ENCODE measurements around the gene SMIM20. TPM values are rescaled to one million over a fixed set of nuclear protein-coding genes. Genes with fewer than 3 reads are reported as not detected.
"Not testable (repeated sequence)": the region's sequence is repeated elsewhere in the genome, so short reads cannot be mapped to it uniquely, and the experiment has no call there.

The SMIM20 gene
- 1 to 10 TPM; 7.2 to 9.1 TPM for total RNA-seq
- 30.9 TPM for polyA plus RNA-seq (2013, experiment 1 of 2)
- polyA plus RNA-seq (2013, experiment 2 of 2), result 28.8 TPM
- total RNA-seq, result 5.2 to 21.6 (median 12.9) reads per million in 172 experiments

DNA sequence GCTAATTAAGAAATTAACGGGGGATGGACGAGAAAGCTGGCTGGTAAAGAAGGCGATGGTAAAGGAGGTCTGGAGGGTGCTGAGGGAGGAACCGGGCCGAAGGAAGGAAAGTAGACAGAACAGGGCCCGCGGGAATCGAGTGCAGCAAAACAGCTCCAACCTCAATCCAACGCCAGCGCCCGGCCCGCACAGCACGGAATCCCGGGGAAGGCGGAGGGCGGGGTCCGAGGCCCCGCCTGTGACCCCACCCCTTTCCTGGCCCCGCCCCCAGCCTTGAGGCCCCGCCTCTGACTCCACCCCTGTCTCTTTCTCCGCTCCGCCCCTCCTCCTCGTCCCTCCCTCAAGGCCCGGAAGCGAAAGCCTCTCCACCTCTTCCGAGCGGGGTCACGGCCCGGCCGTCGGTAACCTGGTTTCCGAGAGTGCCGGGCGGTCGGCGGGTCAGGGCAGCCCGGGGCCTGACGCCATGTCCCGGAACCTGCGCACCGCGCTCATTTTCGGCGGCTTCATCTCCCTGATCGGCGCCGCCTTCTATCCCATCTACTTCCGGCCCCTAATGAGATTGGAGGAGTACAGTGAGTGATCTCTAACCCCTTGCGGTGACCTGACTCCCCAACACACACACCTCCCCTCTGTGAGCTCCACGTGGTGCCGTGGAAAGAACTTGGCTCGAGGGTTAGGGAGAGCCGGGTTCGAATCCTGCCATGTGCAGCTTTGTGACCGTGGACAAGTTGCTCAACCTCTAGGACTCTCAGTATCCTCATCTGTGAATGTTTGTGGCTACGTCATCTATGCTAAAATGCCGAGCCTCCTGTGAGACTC lies at the start of gene SMIM20:
Gene SMIM20, plus strand, starts transcription at position 370 of the 819 bp plus-strand sequence. Its CDS starts 94 bp downstream, at position 464.
- CTCF ChIA-PET, result interaction anchor here (1.2 to 3.3 kb wide), 4 partner anchors 54 to 602 kb away, joined by 4 to 15 read pairs (median 6); partner anchors contain the start of gene ZCCHC4

DNA sequence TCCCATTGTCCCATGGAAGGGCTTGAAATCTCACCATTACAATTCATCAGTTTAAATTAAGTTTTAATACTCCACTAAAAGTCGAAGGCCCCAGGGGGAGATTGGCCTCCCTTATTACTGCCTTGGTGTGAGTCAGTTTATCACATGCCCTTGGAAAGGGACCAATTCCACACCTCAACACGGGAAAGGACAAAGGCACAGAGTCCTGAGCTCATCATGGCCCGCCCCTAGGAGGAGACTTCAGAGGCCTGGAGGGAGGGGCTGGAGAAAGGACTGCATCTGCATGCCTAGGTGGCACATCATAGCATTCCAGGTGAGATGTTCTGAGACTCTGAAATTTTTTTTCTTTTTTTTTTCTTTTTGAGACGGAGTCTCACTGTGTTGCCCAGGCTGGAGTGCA lies 48.4 kb upstream of the SMIM20 start:
- Histone ChIP-seq H3K27ac (ENCODE audit: low read depth in 1 of 2, low read length in 2 of 2) (no peak overlapping the region), H3K9me3 (ENCODE audit: control insufficient read depth in 1 of 2, insufficient read depth in 1 of 2, low read length in 2 of 2) (no peaks in the 10 kb centered on the region), H3K4me3 (ENCODE audit: low read length) (no peak overlapping the region), H3K4me1 (ENCODE audit: insufficient read depth, low read length) (peaks cover 16% of the 10 kb centered on the region), H3K36me3 (ENCODE audit: insufficient read depth, low read length) (no peaks in the 10 kb centered on the region), H3K27me3 (ENCODE audit: control insufficient read depth in 1 of 2, insufficient read depth in 2 of 2, low read length in 2 of 2) (no peaks in the 10 kb centered on the region)
- Mint-ChIP-seq H3K9me3 (no peaks in the 10 kb centered on the region), H3K36me3 (ENCODE audit: low read depth) (peaks cover 5% of the 10 kb centered on the region), H3K4me1 (ENCODE audit: low read depth) (peaks cover 15% of the 10 kb centered on the region), H3K27ac (peak overlapping the region; percentile 21), H3K4me3 (peak overlapping the region; percentile 74), H3K27me3 (no peaks in the 10 kb centered on the region)
- intact Hi-C loops (cut with DNase I, micrococcal nuclease), result no loop called here
- DNase-seq (no peak), ATAC-seq (ENCODE audit: poor library complexity) (no peak)
- TF ChIP-seq, protein P1, sequence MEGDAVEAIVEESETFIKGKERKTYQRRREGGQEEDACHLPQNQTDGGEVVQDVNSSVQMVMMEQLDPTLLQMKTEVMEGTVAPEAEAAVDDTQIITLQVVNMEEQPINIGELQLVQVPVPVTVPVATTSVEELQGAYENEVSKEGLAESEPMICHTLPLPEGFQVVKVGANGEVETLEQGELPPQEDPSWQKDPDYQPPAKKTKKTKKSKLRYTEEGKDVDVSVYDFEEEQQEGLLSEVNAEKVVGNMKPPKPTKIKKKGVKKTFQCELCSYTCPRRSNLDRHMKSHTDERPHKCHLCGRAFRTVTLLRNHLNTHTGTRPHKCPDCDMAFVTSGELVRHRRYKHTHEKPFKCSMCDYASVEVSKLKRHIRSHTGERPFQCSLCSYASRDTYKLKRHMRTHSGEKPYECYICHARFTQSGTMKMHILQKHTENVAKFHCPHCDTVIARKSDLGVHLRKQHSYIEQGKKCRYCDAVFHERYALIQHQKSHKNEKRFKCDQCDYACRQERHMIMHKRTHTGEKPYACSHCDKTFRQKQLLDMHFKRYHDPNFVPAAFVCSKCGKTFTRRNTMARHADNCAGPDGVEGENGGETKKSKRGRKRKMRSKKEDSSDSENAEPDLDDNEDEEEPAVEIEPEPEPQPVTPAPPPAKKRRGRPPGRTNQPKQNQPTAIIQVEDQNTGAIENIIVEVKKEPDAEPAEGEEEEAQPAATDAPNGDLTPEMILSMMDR (IDR thresholded peaks at IDR 0.05), result no peak
- CTCF ChIA-PET, result interaction anchor here (1.7 kb wide), 1 partner anchor 51 kb away, joined by 5 read pairs; no protein-coding TSS in a partner anchor
- POLR2A ChIA-PET, result no interaction called here

More for the DNA sequence above, at the start of gene SMIM20:
- Histone ChIP-seq H3K9me3 (ENCODE audit: control insufficient read depth in 1 of 2, insufficient read depth in 1 of 2, low read length in 2 of 2) (no peaks in the 10 kb centered on the region), H3K4me1 (ENCODE audit: insufficient read depth, low read length) (peaks cover 25% of the 10 kb centered on the region), H3K27ac (ENCODE audit: low read depth in 1 of 2, low read length in 2 of 2) (peak within 1 kb of the TSS; percentile 79 to 85), H3K27me3 (ENCODE audit: control insufficient read depth in 1 of 2, insufficient read depth in 2 of 2, low read length in 2 of 2) (no peaks in the 10 kb centered on the region), H3K36me3 (ENCODE audit: insufficient read depth, low read length) (no peaks in the 10 kb centered on the region), H3K4me3 (ENCODE audit: low read length) (peak within 1 kb of the TSS; percentile 92)
- ATAC-seq (ENCODE audit: poor library complexity) (peak; percentile 89), DNase-seq (peak; percentile 82 to 96 (median 86))
- Mint-ChIP-seq H3K4me3 (peak within 1 kb of the TSS; percentile 94), H3K27me3 (no peaks in the 10 kb centered on the region), H3K9me3 (no peaks in the 10 kb centered on the region), H3K4me1 (ENCODE audit: low read depth) (peaks cover 26% of the 10 kb centered on the region), H3K36me3 (ENCODE audit: low read depth) (peaks cover 6% of the 10 kb centered on the region), H3K27ac (peak within 1 kb of the TSS; percentile 96)
- intact Hi-C loops (cut with DNase I, micrococcal nuclease), result loop anchor here (1.0 to 10.0 kb wide), 8 partner anchors 51 to 1329 kb away; partner anchors contain the start of genes DHX15 (in 1 of the 2), PI4K2B (in 1 of the 2), SEL1L3 (in 1 of the 2) and SEPSECS (in 1 of the 2)
- TF ChIP-seq, protein P1 (IDR thresholded peaks at IDR 0.05), result no peak
- POLR2A ChIA-PET, result interaction anchor here (0.9 to 4.5 kb wide), 8 partner anchors 13 to 947 kb away, joined by 3 to 62 read pairs (median 4); partner anchors contain the start of genes RBPJ, SEPSECS and STIM2

DNA sequence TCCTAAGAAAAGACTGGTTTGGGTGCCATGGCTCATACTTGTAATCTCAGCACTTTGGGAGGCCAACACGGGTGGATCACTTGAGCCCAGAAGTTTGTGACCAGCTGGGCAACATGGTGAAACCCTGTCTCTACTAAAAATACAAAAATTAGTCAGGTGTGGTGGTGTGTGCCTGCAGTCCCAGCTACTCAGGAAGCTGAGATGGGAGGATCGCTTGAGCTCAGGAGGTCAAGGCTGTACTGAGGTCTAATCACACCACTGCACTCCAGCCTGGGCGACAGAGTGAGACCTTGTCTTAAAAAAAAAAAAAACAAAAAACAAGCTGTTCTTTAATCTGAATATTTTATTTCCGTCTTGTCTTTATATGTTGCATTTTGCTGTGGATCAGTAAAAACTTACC lies 47.6 kb upstream of the SMIM20 start:
- ATAC-seq (ENCODE audit: poor library complexity); H3K36me3 ChIP-seq (ENCODE audit: insufficient read depth, low read length); intact Hi-C loops (cut with DNase I, micrococcal nuclease); H3K27ac ChIP-seq (ENCODE audit: low read depth in 1 of 2, low read length in 2 of 2); H3K27ac Mint-ChIP-seq; H3K36me3 Mint-ChIP-seq (ENCODE audit: low read depth); CTCF ChIA-PET; H3K4me1 Mint-ChIP-seq (ENCODE audit: low read depth); DNase-seq; H3K9me3 Mint-ChIP-seq; H3K9me3 ChIP-seq (ENCODE audit: control insufficient read depth in 1 of 2, insufficient read depth in 1 of 2, low read length in 2 of 2); H3K4me3 ChIP-seq (ENCODE audit: low read length); H3K27me3 ChIP-seq (ENCODE audit: control insufficient read depth in 1 of 2, insufficient read depth in 2 of 2, low read length in 2 of 2); POLR2A ChIA-PET; H3K27me3 Mint-ChIP-seq: not testable (repeated sequence)
- H3K4me1 ChIP-seq (ENCODE audit: insufficient read depth, low read length), result peaks cover 11% of the 10 kb centered on the region
- peak overlapping the region; percentile 3 for H3K4me3 Mint-ChIP-seq

All from CD4-positive, alpha-beta T cell (primary cell).